ENCODE measurements around the gene ATG9A.

The ATG9A gene

DNA sequence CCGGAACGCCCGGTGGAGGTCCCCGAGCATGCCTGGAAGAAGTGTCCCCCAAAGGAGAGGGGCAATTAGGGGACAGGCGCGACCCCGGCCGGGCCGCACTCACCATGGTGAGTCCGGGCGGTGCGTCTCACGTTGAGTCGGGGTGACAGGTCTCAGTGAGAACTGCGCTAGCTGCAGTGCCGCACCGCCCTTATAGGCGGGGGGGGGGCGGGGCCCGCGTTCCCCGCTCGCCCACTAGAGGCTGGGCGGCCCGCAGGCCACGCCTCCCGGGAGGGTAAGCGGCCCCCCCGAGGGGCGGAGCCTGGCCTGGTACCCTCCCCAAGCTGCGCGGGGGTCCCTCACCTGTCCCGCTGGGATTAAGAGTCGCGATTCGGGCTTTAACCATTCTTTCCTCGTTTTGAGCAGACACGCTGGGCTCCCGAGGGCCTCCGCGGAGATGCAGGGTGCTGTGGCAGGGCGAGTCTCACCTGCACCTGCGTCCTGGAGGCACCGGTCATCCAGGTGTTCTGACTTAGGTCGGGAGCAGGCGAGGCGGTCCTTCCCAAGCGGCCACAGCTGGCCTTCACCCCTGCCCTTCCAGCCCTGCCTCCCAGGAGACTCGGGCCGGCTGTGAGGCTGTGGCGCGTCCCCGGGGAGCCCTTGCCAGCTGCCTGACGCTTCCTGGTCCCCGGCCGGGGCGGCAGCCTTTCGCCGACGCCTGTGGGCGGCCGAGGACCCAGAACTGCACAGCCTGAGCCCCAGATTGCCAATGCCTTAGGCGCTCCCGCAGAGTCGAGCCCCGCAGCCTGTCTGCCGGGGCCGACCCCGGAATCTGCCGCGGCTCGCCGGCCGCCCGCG, 24.5 kb upstream of the ATG9A start, which contains the start of gene TUBA4A:
TUBA4A (minus strand) TSS at position 166 of the 837 bp plus-strand sequence; CDS start at position 106, 60 bp downstream.
- peak; percentile 92 for DNase-seq (ENCODE audit: low spot score)
- ChIA-PET CTCF (interaction anchor here (0.6 to 3.2 kb wide), 7 partner anchors 23 to 94 kb away, joined by 3 to 22 read pairs (median 4); partner anchors contain the start of gene DNAJB2), POLR2A (ENCODE audit: low non-redundant PET) (interaction anchor here (0.6 to 4.9 kb wide), 5 partner anchors 9 to 463 kb away, joined by 3 to 35 read pairs (median 6); partner anchors contain the start of genes DNAJB2, GLB1L and STK16)
- peak within 1 kb of the TSS; percentile 98 for H3K27ac ChIP-seq
- no peak for TF ChIP-seq CTCF (conservative IDR thresholded peaks at IDR 0.05; ENCODE audit: low read depth)

- TF ChIP-seq CTCF (conservative IDR thresholded peaks at IDR 0.05; ENCODE audit: low read depth) = no peak
- peak within 1 kb of the TSS; percentile 98 for H3K27ac ChIP-seq
- POLR2A ChIA-PET (ENCODE audit: low non-redundant PET) = interaction anchor here (0.6 to 4.9 kb wide), 11 partner anchors 9 to 463 kb away, joined by 3 to 35 read pairs (median 4); partner anchors contain the start of genes DNAJB2 and OBSL1
- peak; percentile 72 for DNase-seq (ENCODE audit: low spot score)
- CTCF ChIA-PET = interaction anchor here (0.6 to 3.2 kb wide), 8 partner anchors 25 to 94 kb away, joined by 3 to 22 read pairs (median 6); partner anchors contain the start of gene DNAJB2
These were observed 23.7 kb upstream of the ATG9A start, which contains the start of gene TUBA4B for GRCh38 chr2:219252900-219253752. TSS of gene TUBA4B (plus strand) at chr2:219253243. CDS start at chr2:219253408, 165 bp downstream.

GRCh38 chr2:219252570-219252899, 23.1 kb upstream of the ATG9A start:
- TF ChIP-seq CTCF (conservative IDR thresholded peaks at IDR 0.05; ENCODE audit: low read depth) = no peak
- ChIA-PET CTCF (interaction anchor here (0.6 to 2.5 kb wide), 4 partner anchors 26 to 45 kb away, joined by 3 to 22 read pairs (median 13); partner anchors contain the start of gene DNAJB2), POLR2A (ENCODE audit: low non-redundant PET) (interaction anchor here (0.6 to 4.9 kb wide), 11 partner anchors 8 to 319 kb away, joined by 3 to 35 read pairs (median 4); partner anchors contain the start of genes DNAJB2 and OBSL1)
- H3K27ac ChIP-seq = peak overlapping the region; percentile 98
- peak; percentile 17 for DNase-seq (ENCODE audit: low spot score)

GRCh38 chr2:219252084-219252483, 22.6 kb upstream of the ATG9A start:
- peak; percentile 45 for DNase-seq (ENCODE audit: low spot score)
- peak overlapping the region; percentile 98 for H3K27ac ChIP-seq
- ChIA-PET CTCF (interaction anchor here (1.4 to 2.5 kb wide), 3 partner anchors 26 to 46 kb away, joined by 7 to 22 read pairs (median 19); partner anchors contain the start of gene DNAJB2), POLR2A (ENCODE audit: low non-redundant PET) (interaction anchor here (0.6 to 4.9 kb wide), 6 partner anchors 21 to 319 kb away, joined by 3 to 35 read pairs (median 6); partner anchors contain the start of genes DNAJB2 and OBSL1)
- TF ChIP-seq CTCF (conservative IDR thresholded peaks at IDR 0.05; ENCODE audit: low read depth) = no peak

DNA sequence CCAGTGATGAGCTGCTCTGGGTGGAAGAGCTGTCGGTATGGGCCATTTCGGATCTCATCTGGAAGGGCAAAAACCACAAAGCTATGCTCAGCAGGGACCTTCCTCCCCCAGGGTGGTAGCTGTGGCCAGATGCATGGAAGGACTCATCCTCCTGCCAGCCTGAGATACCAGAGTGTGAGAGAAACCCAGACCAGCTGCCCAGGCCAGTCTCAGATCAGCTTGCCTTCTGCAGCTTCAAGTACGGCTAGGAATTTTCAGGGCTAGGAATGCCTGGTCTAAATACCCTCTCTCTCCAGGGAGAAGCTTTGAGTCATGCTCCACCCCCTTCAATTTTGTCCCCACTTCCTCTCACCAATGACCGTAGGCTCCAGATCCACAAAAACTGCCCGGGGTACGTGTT, 22.2 kb upstream of the ATG9A start:
- ChIA-PET POLR2A (ENCODE audit: low non-redundant PET) (interaction anchor here (0.8 to 4.9 kb wide), 4 partner anchors 22 to 136 kb away, joined by 3 to 35 read pairs (median 4); partner anchors contain the start of gene DNAJB2), CTCF (interaction anchor here (1.4 to 2.5 kb wide), 3 partner anchors 27 to 46 kb away, joined by 7 to 22 read pairs (median 19); partner anchors contain the start of gene DNAJB2)
- TF ChIP-seq CTCF (conservative IDR thresholded peaks at IDR 0.05; ENCODE audit: low read depth) = no peak
- DNase-seq (ENCODE audit: low spot score) = no peak
- peak overlapping the region; percentile 98 for H3K27ac ChIP-seq

Measured in RWPE1 (cell line).